ENCODE data around the gene CEP112. TPM values are rescaled to one million over a fixed set of nuclear protein-coding genes. Genes with fewer than 3 reads are reported as not detected.

The CEP112 gene
- polyA plus RNA-seq, 1 experiment, result 5.7 TPM

DNA sequence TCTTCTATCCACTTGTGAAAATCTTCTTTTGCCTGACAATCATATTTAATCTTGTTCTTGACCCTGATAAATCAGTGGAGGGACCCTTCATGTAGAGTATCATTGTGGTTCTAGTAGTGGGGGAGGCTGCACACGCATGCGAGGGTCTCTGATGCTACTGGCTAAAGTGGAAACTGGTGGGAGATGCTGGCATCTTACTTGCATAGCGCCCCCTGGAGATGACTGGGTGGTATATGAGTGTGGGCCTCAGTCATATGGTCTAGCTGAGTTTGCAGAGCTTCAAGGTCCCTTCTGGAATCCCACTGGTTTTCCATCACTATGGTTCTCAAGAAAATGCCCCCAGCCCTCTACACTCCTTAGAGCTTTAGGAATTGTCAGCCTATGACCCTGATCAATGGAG, 394.1 kb downstream of the CEP112 start:
- no peak overlapping the region for H3K4me3 ChIP-seq (ENCODE audit: low read depth, low read length)
- CTCF ChIA-PET, result interaction anchor here (1.3 kb wide), 2 partner anchors 17 to 504 kb away, joined by 3 to 6 read pairs; no protein-coding TSS in a partner anchor
- H3K27me3 ChIP-seq (ENCODE audit: control insufficient read depth, insufficient read depth, low read length), result no peaks in the 10 kb centered on the region
- no peak overlapping the region for H3K27ac ChIP-seq (ENCODE audit: low read depth, low read length)
- DNase-seq (ENCODE audit: low read depth, low spot score), result no peak
- H3K9me3 ChIP-seq (ENCODE audit: control insufficient read depth, insufficient read depth, low read length), result peaks cover 3% of the 10 kb centered on the region; the same call in 1 of the 2 replicates
- POLR2A ChIA-PET, result no interaction called here
- TF ChIP-seq, protein P1, sequence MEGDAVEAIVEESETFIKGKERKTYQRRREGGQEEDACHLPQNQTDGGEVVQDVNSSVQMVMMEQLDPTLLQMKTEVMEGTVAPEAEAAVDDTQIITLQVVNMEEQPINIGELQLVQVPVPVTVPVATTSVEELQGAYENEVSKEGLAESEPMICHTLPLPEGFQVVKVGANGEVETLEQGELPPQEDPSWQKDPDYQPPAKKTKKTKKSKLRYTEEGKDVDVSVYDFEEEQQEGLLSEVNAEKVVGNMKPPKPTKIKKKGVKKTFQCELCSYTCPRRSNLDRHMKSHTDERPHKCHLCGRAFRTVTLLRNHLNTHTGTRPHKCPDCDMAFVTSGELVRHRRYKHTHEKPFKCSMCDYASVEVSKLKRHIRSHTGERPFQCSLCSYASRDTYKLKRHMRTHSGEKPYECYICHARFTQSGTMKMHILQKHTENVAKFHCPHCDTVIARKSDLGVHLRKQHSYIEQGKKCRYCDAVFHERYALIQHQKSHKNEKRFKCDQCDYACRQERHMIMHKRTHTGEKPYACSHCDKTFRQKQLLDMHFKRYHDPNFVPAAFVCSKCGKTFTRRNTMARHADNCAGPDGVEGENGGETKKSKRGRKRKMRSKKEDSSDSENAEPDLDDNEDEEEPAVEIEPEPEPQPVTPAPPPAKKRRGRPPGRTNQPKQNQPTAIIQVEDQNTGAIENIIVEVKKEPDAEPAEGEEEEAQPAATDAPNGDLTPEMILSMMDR (IDR thresholded peaks at IDR 0.05; ENCODE audit: low read depth, low read length), result peak; percentile 19; the same call in 1 of the 2 replicates

DNA sequence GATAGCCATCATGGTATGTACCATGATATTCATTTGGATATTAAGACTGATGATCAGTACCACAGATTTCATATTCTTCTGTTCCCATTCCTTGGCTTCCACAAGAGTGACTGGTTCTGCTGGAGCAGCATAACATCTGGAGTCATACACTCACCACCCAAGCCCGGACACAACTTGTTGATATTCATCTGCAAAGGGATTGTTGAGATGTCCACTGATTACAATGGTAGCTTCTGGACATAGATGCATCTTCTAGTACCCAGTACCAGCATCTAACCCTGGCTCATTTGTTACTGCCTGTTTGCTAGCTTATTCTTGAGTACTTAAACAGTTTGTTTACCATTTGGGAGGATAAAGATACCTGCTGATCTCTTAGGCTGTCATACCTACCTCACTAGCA, 394.8 kb downstream of the CEP112 start:
- no peak for DNase-seq (ENCODE audit: low read depth, low spot score)
- POLR2A ChIA-PET, result interaction anchor here (0.6 kb wide), 1 partner anchor 51 kb away, joined by 3 read pairs; no protein-coding TSS in a partner anchor
- Histone ChIP-seq H3K9me3 (ENCODE audit: control insufficient read depth, insufficient read depth, low read length) (peaks cover 3% of the 10 kb centered on the region; the same call in 1 of the 2 replicates), H3K4me3 (ENCODE audit: low read depth, low read length) (no peak overlapping the region), H3K27me3 (ENCODE audit: control insufficient read depth, insufficient read depth, low read length) (no peaks in the 10 kb centered on the region), H3K27ac (ENCODE audit: low read depth, low read length) (no peak overlapping the region)
- TF ChIP-seq, protein P1 (IDR thresholded peaks at IDR 0.05; ENCODE audit: low read depth, low read length), result no peak
- CTCF ChIA-PET, result interaction anchor here (1.3 kb wide), 3 partner anchors 16 to 503 kb away, joined by 3 to 6 read pairs (median 3); no protein-coding TSS in a partner anchor

DNA sequence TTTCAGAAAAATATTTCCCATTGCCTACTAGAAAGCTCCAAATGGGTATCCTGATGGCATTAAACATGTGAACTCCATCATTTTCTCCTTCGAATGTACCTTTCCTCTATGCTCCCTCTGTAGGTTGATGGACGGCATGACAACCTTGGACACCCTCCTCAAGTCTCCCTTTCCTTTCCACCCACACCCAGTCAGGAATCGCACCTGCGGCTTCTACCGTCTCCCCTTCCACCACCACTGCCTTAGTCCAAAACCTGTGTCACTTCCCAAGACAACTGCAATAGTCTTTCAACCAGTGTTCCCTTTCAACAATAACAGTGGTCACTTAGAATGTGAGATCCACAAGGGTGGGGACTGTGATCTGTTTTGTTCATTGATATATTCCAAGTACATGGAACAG, 397.4 kb downstream of the CEP112 start:
- ChIA-PET POLR2A (no interaction called here), CTCF (interaction anchor here (0.9 to 1.5 kb wide), 2 partner anchors 21 to 66 kb away, joined by 3 read pairs; no protein-coding TSS in a partner anchor)
- DNase-seq (ENCODE audit: low read depth, low spot score), result no peak
- no peak overlapping the region for H3K4me3 ChIP-seq (ENCODE audit: low read depth, low read length)
- no peaks in the 10 kb centered on the region for H3K9me3 ChIP-seq (ENCODE audit: control insufficient read depth, insufficient read depth, low read length)
- H3K27me3 ChIP-seq (ENCODE audit: control insufficient read depth, insufficient read depth, low read length), result no peaks in the 10 kb centered on the region
- H3K27ac ChIP-seq (ENCODE audit: low read depth, low read length), result no peak overlapping the region
- TF ChIP-seq, protein P1 (IDR thresholded peaks at IDR 0.05; ENCODE audit: low read depth, low read length), result peak; percentile 53

DNA sequence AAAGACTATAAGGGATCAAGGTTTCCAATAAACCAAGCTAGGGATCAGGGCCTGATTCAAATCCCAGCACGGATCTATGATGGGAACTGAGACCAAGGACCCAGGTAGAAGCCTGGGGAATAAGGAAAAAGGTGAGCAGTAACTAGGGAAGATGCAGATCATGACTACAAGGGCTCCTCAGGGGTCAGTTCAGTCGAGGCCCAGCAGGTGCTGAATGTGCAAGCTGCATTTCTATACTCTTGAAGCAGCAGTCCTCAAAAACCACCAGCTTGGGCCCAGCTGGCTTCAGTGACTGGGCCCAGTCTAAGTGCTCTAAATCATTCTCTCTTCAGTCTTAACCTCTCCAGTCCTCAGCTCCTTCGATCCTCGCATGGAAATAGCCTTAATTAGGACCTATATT, 401.7 kb downstream of the CEP112 start:
- Histone ChIP-seq H3K27ac (ENCODE audit: low read depth, low read length) (no peak overlapping the region), H3K4me3 (ENCODE audit: low read depth, low read length) (no peak overlapping the region), H3K9me3 (ENCODE audit: control insufficient read depth, insufficient read depth, low read length) (no peaks in the 10 kb centered on the region), H3K27me3 (ENCODE audit: control insufficient read depth, insufficient read depth, low read length) (no peaks in the 10 kb centered on the region)
- DNase-seq (ENCODE audit: low read depth, low spot score), result no peak
- ChIA-PET POLR2A (no interaction called here), CTCF (no interaction called here)
- TF ChIP-seq, protein P1 (IDR thresholded peaks at IDR 0.05; ENCODE audit: low read depth, low read length), result no peak

DNA sequence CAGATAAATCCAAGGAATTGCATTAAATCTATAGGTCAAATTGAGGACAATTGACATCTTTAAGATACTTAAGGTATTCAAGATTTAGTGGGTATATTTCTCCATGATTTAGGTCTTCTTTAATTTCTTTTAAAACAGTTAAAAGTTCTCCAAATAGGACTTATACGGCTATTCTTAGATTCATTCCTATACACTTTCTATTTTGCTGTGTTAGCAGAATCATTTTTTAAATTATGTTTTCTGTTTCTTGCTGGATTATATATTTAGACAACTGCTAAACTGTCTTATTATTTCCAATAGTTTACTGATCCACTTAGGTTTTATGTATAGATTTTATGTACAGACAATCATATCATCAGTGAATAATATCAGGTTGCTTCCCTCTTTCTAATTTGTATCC, 404.4 kb downstream of the CEP112 start:
- TF ChIP-seq, protein P1 (IDR thresholded peaks at IDR 0.05; ENCODE audit: low read depth, low read length), result no peak
- POLR2A ChIA-PET, result no interaction called here
- CTCF ChIA-PET, result interaction anchor here (1.1 kb wide), 1 partner anchor 23 kb away, joined by 3 read pairs; no protein-coding TSS in a partner anchor
- H3K4me3 ChIP-seq (ENCODE audit: low read depth, low read length), result no peak overlapping the region
- no peaks in the 10 kb centered on the region for H3K9me3 ChIP-seq (ENCODE audit: control insufficient read depth, insufficient read depth, low read length)
- no peak for DNase-seq (ENCODE audit: low read depth, low spot score)
- H3K27me3 ChIP-seq (ENCODE audit: control insufficient read depth, insufficient read depth, low read length), result no peaks in the 10 kb centered on the region
- H3K27ac ChIP-seq (ENCODE audit: low read depth, low read length), result no peak overlapping the region

All from AG04450 (cell line).